ENCODE measurements around the gene IFNA21.
"Not testable (repeated sequence)": the region's sequence is repeated elsewhere in the genome, so short reads cannot be mapped to it uniquely, and the experiment has no call there.

IFNA21 gene

DNA sequence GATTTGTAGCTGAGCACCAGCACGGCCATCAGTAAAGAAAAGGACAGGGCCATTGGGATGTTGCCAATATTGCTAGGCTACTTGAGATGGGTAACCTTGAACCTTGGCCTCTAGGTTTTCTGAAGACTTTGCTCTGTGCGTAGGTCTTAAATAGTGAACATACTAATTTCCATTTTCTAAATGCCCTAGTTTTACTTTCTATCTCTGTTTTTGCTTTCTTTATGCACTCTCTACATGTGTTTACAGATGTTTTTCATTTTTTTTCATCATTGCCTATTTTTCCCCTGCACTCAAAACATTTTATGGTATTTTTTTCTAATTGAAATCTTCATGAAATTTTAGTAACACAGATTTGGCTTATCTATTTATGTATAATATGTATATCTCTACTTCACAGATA lies at the start of gene IFNA21:
Gene IFNA21, minus strand, starts transcription at position 101 of the 400 bp plus-strand sequence. Its CDS starts 48 bp downstream, at position 53.
- not testable (repeated sequence) for DNase-seq (ENCODE audit: low read depth in 2 of 2)

- not testable (repeated sequence) for DNase-seq (ENCODE audit: low read depth in 2 of 2)
These were observed 47.2 kb upstream of the IFNA21 start for GRCh38 chr9:21213411-21214326.

GRCh38 chr9:21212160-21212559 lies 45.7 kb upstream of the IFNA21 start:
- DNase-seq (ENCODE audit: low read depth in 2 of 2) = not testable (repeated sequence)

DNA sequence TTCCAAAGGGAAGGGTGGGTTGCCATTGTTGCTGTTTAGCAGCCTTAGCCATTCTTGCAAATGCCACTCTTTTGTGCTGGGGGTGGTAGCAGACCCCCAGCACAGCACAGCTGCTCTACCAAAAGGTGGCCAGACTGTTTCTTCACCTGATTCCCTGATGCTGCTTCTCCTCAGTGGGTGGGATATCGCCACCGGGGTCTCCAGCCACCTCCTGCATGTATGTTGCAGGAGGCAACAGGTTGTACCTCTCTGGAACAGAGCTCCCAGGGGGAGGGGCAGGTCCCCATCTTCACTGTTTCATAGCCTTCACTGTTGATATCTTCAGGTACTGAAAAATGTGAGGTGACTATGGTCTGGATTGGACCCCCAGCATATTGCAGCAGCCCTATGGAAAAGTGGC lies 44.3 kb upstream of the IFNA21 start:
- DNase-seq (ENCODE audit: low read depth in 2 of 2) = not testable (repeated sequence)

DNA sequence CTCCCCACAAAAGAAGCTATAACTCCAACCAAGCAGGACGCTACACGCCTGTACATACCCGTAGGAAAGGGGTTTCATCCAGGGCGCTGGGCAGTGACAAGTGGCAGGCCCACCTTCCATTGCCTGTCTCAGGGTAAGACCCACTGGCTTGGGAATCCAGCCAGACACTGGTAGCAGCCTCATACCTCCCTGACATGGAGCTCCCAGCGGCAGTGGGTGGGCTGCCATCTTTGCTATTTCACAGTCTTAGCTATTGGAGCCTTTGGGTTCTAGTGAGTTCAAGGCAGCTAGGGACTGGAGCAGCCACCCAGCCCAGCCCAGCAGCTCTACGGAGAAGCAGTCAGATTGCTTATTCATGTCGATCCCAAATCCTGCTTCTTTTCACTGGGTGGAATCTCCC lies 43.9 kb upstream of the IFNA21 start:
- no peak for DNase-seq (ENCODE audit: low read depth in 2 of 2)

DNA sequence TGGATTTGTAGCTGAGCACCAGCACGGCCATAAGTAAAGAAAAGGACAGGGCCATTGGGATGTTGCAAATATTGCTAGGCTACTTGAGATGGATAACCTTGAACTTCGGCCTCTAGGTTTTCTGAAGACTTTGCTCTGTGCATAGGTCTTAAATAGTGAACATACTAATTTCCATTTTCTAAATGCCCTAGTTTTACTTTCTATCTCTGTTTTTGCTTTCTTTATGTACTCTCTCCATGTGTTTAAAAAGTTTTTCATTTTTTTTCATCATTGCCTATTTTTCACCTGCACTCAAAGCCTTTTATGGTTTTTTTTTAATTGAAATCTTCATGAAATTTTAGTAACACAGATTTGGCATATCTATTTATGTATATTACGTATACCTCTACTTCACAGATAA lies 40.6 kb upstream of the IFNA21 start, which contains the start of gene IFNA10:
Gene IFNA10, minus strand, starts transcription at position 101 of the 400 bp plus-strand sequence. Its CDS starts 46 bp downstream, at position 55.
- not testable (repeated sequence) for DNase-seq (ENCODE audit: low read depth in 2 of 2)

- DNase-seq (ENCODE audit: low read depth in 2 of 2) = no peak
These were observed 38.7 kb upstream of the IFNA21 start for GRCh38 chr9:21205204-21205603.

DNA sequence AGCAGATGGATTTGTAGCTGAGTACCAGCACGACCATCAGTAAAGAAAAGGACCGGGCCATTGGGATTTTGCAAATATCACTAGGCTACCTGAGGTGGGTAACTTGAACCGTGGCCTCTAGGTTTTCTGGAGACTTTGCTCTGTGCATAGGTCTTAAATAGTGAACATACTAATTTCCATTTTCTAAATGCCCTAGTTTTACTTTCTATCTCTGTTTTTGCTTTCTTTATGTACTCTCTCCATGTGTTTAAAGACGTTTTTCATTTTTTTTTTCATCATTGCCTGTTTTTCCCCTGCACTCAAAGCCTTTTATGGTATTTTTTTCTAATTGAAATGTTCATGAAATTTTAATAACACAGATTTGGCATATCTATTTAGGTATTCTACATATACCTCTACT lies 35.6 kb upstream of the IFNA21 start, which contains the start of gene IFNA7:
Gene IFNA7, minus strand, starts transcription at position 101 of the 400 bp plus-strand sequence. Its CDS starts 40 bp downstream, at position 61.
- DNase-seq (ENCODE audit: low read depth in 2 of 2) = not testable (repeated sequence)

DNA sequence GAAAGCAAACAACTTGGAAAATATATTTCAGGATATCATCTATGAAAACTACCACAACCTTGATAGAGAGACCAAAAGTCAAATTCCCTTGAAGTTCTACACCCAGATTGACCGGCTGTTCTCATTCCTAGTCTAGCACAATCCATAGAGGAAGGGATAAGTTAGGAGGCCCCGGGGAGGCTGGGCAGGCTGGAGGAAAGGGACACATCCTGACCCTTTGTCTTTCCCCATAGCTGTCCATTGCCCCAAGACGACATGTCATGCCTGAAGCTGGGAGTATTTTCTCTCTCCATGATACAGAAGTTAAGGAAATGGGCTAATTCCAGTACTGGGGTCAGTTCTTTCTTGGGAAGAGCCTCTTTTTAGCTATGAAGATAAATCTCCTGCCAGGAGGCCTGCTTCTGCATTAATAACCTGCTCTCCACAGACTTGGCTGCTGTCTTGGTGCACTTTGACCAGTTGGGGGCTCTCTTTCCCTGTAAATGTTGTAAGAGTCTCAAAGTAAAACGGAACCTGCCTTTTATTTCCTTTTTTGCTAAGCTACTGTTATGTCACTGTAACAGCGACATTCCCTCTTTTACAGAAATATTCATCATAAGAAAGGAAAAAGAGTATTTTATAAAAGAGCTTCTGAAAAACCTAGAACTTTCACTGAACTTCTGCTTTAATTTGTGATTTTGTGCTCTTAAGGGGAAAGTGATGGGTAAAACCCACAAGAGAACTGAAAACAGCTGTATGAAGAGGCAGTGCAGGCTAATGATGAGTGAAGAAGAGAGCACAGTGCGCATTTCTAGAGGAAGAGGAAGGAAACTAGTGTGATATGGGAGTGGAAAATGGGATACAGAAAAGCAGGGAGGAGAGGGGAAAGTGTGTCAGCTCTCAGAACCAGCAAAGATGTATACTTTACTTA lies 28.7 kb upstream of the IFNA21 start:
- not testable (repeated sequence) for DNase-seq (ENCODE audit: low read depth in 2 of 2)

- not testable (repeated sequence) for DNase-seq (ENCODE audit: low read depth in 2 of 2)
These were observed 21.0 kb upstream of the IFNA21 start, which contains the start of gene IFNA4 for GRCh38 chr9:21187487-21187886. TSS of gene IFNA4 (minus strand) at chr9:21187587. CDS start at chr9:21187531, 56 bp downstream.

DNA sequence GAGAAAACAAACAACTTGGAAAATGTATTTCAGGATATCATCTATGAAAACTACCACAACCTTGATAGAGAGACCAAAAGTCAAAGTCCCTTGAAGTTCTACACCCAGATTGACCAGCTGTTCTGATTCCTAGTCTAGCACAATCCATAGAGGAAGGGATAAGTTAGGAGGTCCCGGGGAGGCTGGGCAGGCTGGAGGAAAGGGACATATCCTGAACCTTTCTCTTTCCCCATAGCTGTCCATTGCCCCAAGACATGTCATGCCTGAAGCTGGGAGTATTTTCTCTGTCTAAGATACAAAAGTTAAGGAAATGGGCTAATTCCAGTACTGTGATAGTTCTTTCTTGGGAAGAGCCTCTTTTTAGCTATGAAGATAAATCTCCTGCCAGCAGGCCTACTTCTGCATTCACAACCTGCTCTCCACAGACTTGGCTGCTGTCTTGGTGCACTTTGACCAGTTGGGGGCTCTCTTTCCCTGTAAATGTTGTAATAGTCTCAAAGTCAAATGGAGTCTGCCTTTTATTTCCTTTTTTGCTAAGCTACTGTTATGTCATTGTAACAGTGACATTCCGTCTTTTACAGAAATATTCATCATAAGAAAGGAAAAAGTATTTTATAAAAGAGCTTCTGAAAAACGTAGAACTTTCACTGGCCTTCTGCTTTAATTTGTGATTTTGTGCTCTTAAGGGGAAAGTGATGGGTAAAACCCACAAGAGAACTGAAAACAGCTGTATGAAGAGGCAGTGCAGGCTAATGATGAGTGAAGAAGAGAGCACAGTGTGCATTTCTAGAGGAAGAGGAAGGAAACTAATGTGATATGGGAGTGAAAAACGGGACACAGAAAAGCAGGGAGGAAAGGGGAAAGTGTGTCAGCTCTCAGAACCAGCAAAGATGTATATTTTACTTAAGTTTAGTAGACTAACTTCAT lies 16.6 kb upstream of the IFNA21 start:
- not testable (repeated sequence) for DNase-seq (ENCODE audit: low read depth in 2 of 2)

DNA sequence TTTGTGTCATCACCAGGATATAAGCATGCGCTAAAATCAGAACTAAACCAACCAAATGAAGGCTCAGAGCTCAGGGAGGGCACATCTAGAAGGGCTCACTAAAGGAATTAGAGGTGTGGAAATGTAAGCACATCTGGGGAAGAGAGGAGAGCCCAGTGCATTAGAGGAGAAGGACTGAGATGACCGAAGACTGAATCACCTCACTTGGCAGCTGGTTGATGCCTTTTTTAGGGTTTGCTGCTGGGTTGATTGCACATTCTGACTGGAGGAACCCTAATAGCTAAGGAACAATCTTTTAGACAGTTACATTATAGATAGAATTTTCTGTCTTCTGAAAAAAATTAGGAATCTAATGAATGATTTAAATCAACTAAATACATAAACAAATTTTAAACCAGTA lies 8.2 kb upstream of the IFNA21 start:
- DNase-seq (ENCODE audit: low read depth in 2 of 2) = no peak

DNA sequence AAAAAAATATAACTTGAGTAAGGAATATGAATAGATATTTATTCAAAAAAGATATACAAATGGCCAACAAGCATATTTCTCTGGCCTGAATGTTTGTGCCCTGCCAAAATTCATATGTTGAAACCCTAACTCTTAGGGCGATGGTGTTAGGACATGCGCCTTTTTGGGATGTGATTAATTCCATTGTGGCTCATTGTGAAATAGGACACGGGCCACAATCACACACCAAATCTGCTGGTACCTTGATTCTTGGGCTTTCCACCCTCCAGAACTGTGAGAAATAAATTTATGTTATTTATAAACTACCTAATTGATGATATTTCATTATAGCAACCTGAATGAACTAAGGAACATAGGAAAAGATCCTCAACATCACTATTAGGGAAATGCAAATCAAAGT lies 5.7 kb upstream of the IFNA21 start:
- DNase-seq (ENCODE audit: low read depth in 2 of 2) = no peak

DNA sequence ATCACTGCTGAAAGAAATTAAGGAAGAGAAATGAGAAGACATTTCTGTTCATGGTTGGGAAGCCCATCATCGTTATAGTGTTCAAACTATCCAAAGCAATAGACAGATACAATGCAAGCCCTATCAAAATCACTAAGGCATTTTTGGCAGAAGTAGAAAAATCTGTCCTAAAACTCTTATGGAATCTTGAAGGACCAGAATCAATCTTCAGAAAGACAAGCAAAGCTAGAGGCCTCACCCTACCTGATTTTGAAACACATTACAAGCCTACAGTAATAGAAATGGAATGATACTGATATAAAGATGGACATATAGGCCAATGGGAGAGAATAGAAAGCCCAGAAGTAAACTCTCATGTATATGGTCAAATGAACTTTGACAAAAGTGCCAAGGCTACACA lies 4.9 kb upstream of the IFNA21 start:
- no peak for DNase-seq (ENCODE audit: low read depth in 2 of 2)

DNA sequence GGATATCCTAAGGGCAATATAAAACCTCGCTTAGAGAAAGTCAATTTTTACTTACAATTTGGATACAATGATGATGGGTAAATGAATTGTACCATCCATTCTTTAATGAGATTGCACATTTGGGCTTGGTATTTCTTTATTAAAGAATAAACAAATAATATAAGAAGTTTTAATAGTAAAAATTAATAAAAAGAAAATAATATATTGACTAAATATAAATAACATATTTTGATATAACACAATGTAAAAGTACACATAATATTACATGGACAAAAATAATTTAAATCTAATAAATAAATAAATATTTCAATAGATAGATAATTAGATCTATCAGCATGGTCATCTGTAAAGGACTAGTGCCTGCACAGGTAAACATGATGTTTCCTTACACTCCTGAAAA lies 944 bp downstream of the IFNA21 start:
- no peak for DNase-seq (ENCODE audit: low read depth in 2 of 2)

DNA sequence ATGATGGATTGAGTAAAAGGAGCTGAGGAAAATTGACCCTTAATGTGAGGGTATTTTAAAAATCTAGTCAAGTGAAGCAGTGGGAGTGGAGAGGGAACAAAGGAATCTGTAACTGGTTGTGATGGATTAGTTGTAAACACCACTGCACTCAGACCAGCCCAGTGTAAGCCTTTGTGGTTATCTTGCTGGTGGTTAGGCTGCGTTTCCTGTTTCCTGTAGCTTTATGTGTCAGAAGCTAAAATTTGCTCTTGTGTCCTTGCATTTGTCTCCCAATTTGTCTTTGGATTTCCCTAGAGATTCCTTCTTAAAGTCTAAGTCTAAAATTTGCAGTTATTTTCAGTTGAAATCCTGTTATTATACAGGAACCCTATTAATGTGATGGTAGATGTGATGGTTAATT lies 6.3 kb downstream of the IFNA21 start:
- DNase-seq (ENCODE audit: low read depth in 2 of 2) = peak in 1 of 2 donors; percentile 9

DNA sequence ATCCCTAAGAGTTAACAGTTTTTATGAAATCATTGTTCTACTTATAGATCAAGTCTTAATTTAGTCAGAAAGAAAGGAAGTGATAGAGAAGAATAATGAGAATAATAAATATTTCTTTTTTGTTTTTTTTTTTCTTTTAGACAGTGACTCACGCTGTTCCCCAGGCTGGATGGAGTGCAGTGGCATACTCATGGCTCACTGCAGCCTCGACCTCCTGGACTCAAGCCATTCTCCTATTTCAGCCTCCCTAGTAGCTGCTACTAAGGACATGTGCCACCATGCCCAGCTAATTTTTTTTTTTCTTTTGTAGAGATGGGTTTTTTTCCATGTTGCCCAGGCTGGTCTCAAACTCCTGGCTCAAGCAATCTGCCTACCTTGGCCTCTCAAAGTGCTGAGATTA lies 11.0 kb downstream of the IFNA21 start:
- no peak for DNase-seq (ENCODE audit: low read depth in 2 of 2)

GRCh38 chr9:21154018-21154608 lies 12.3 kb downstream of the IFNA21 start:
- DNase-seq (ENCODE audit: low read depth in 2 of 2) = no peak

DNA sequence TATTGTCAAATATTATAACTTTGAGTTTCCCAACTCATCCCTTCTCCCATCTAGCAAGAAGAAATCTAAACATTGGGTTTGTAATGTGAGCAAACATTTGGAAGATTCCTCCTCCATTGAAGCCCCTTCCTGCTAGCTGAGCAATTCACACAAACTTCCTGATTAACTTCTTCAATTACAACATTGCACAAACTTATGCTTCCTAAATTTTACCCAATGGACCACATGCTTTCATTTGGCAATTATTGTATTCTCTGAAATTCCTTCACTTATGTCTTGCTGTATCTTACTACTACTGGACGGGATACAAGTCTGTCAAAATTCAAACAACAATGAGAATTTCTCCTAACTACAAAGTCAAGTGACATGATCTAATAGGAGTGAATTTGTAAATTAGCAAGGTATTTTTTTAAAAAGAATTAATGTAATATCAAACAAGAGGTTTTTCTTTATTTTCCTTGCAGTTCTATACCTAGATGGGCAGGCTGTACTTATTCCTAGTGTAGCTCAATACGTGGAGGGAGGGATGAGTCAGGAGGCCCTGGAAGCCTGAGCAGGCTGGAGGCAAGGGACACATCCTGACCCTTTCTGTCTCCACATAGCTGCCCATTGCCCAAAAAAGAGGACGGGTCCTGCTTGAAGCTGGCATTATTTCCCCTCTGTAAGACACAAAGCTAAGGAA lies 13.0 kb downstream of the IFNA21 start:
- DNase-seq (ENCODE audit: low read depth in 2 of 2) = no peak

- no peak for DNase-seq (ENCODE audit: low read depth in 2 of 2)
These were observed 21.9 kb downstream of the IFNA21 start for GRCh38 chr9:21144603-21145002.

All from activated CD8-positive, alpha-beta memory T cell treated with anti-CD3 and anti-CD28 coated beads for 4 hours (primary cell).